Naive B cell (primary cell): ENCODE data around the gene DLG4. TPM values are rescaled to one million over a fixed set of nuclear protein-coding genes. Genes with fewer than 3 reads are reported as not detected.

ENCODE experiments used
- ATAC-seq, 2 donors: fragments of 150-1000 bp; cut with Tn5 transposase; 2 replicates each; pipeline ENCODE4 v1.10.0; 2021; ENCODE audit warnings: low read depth in 2 of 2, mild to moderate bottlenecking in 2 of 2, moderate library complexity in 2 of 2
- DNase-seq: peaks from one replicate; pipeline ENCODE4 v3.0.0; 2022
- H3K27ac Mint-ChIP-seq, 6 donors: one replicate each; pipeline ENCODE4 v1.8.0; 2020 to 2022; ENCODE audit warnings: mild to moderate bottlenecking in 6 of 6, mixed read lengths in 6 of 6, moderate library complexity in 5 of 6, inconsistent platforms in 2 of 6
- H3K27me3 Mint-ChIP-seq, 3 donors: one replicate each; pipeline ENCODE4 v1.8.0; 2021 to 2022; ENCODE audit warnings: mixed read lengths in 3 of 3, mild to moderate bottlenecking in 1 of 3
- H3K36me3 Mint-ChIP-seq, 2 donors: one replicate each; pipeline ENCODE4 v1.8.0; 2020 to 2022; ENCODE audit warnings: mixed read lengths in 2 of 2, inconsistent platforms in 1 of 2, mild to moderate bottlenecking in 1 of 2
- H3K4me1 Mint-ChIP-seq, 3 donors: one replicate each; pipeline ENCODE4 v1.8.0; 2020 to 2022; ENCODE audit warnings: mixed read lengths in 3 of 3, inconsistent platforms in 1 of 3, mild to moderate bottlenecking in 1 of 3, moderate library complexity in 1 of 3
- H3K4me3 Mint-ChIP-seq, 8 donors: one replicate each; pipeline ENCODE4 v1.8.0; 2020 to 2022; ENCODE audit warnings: mild to moderate bottlenecking in 8 of 8, mixed read lengths in 8 of 8, moderate library complexity in 8 of 8, inconsistent platforms in 2 of 8
- H3K9me3 Mint-ChIP-seq, 7 donors: one replicate each; pipeline ENCODE4 v1.8.0; 2020 to 2022; ENCODE audit warnings: mixed read lengths in 7 of 7, mild to moderate bottlenecking in 5 of 7, inconsistent platforms in 2 of 7, moderate library complexity in 1 of 7
- polyA plus RNA-seq, 6 donors: library from polyadenylated mRNA; unstranded; fragments of 300-500 nt; fragmentation: Illumina TruSeq; gene quantifications; one replicate each; pipeline ENCODE4 v1.2.3, GENCODE V29; 2021; ENCODE audit warnings: low read depth in 6 of 6

DLG4 gene
- polyA plus RNA-seq, 6 donors from 2014 or later, result 0.06 to 0.29 (median 0.22) TPM; not detected in 1

- peak overlapping the region; percentile 74 to 97 (median 92) for H3K4me3 Mint-ChIP-seq
- peaks cover 27 to 50% (median 41%) of the 10 kb centered on the region in 3 donors for H3K4me1 Mint-ChIP-seq
- ATAC-seq (no peak), DNase-seq (no peak)
- no peaks in the 10 kb centered on the region for H3K9me3 Mint-ChIP-seq
- peak overlapping the region in 4 of 6 donors; percentile 62 to 91 (median 78) for H3K27ac Mint-ChIP-seq
- no peaks in the 10 kb centered on the region for H3K36me3 Mint-ChIP-seq
- H3K27me3 Mint-ChIP-seq, result no peaks in the 10 kb centered on the region
Measured at GRCh38 chr17:7221278-7222092, 1.8 kb upstream of the DLG4 start.

- H3K4me3 Mint-ChIP-seq, result peak overlapping the region; percentile 86 to 97 (median 94)
- peaks cover 35 to 57% (median 47%) of the 10 kb centered on the region in 3 donors for H3K4me1 Mint-ChIP-seq
- no peaks in the 10 kb centered on the region for H3K27me3 Mint-ChIP-seq
- H3K36me3 Mint-ChIP-seq, result no peaks in the 10 kb centered on the region
- ATAC-seq (peak; percentile 57 to 60), DNase-seq (peak; percentile 60)
- H3K9me3 Mint-ChIP-seq, result no peaks in the 10 kb centered on the region
- H3K27ac Mint-ChIP-seq, result peak overlapping the region; percentile 69 to 92 (median 83)
Measured at GRCh38 chr17:7220593-7221277, 1.1 kb upstream of the DLG4 start.

GRCh38 chr17:7219229-7219811, 316 bp downstream of the DLG4 start:
- Mint-ChIP-seq H3K4me3 (peak overlapping the region; percentile 88 to 97 (median 94)), H3K27me3 (no peaks in the 10 kb centered on the region), H3K9me3 (no peaks in the 10 kb centered on the region), H3K36me3 (no peaks in the 10 kb centered on the region), H3K27ac (peak overlapping the region; percentile 62 to 96 (median 94)), H3K4me1 (peaks cover 44 to 68% (median 58%) of the 10 kb centered on the region in 3 donors)
- no peak for DNase-seq
- no peak for ATAC-seq

- no peak for DNase-seq
- no peaks in the 10 kb centered on the region for H3K36me3 Mint-ChIP-seq
- H3K27me3 Mint-ChIP-seq, result no peaks in the 10 kb centered on the region
- ATAC-seq, result no peak
- H3K4me3 Mint-ChIP-seq, result peak overlapping the region; percentile 14 to 97 (median 91)
- peak overlapping the region in 3 of 6 donors; percentile 52 to 91 (median 85) for H3K27ac Mint-ChIP-seq
- peaks cover 50 to 73% (median 64%) of the 10 kb centered on the region in 3 donors for H3K4me1 Mint-ChIP-seq
- no peaks in the 10 kb centered on the region for H3K9me3 Mint-ChIP-seq
Measured at GRCh38 chr17:7218758-7219157, 878 bp downstream of the DLG4 start.

GRCh38 chr17:7218166-7218565, 1.5 kb downstream of the DLG4 start:
- peak overlapping the region in 3 of 6 donors; percentile 20 to 75 (median 70) for H3K27ac Mint-ChIP-seq
- ATAC-seq (no peak), DNase-seq (no peak)
- H3K27me3 Mint-ChIP-seq, result no peaks in the 10 kb centered on the region
- no peaks in the 10 kb centered on the region for H3K9me3 Mint-ChIP-seq
- peak overlapping the region; percentile 47 to 97 (median 72) for H3K4me3 Mint-ChIP-seq
- peaks cover 55 to 79% (median 69%) of the 10 kb centered on the region in 3 donors for H3K4me1 Mint-ChIP-seq
- H3K36me3 Mint-ChIP-seq, result no peaks in the 10 kb centered on the region

GRCh38 chr17:7217113-7217987, 2.3 kb downstream of the DLG4 start:
- Mint-ChIP-seq H3K4me1 (peaks cover 55 to 79% (median 69%) of the 10 kb centered on the region in 3 donors), H3K36me3 (no peaks in the 10 kb centered on the region), H3K9me3 (no peaks in the 10 kb centered on the region), H3K27me3 (peaks cover 0 to 2% (median 0%) of the 10 kb centered on the region in 3 donors), H3K4me3 (peak overlapping the region in 7 of 8 donors; percentile 47 to 97 (median 81)), H3K27ac (peak overlapping the region in 3 of 6 donors; percentile 6 to 88 (median 70))
- DNase-seq (no peak), ATAC-seq (no peak)

- H3K4me1 Mint-ChIP-seq, result peaks cover 55 to 71% (median 69%) of the 10 kb centered on the region in 3 donors
- H3K27me3 Mint-ChIP-seq, result peaks cover 0 to 10% (median 0%) of the 10 kb centered on the region in 3 donors
- H3K36me3 Mint-ChIP-seq, result no peaks in the 10 kb centered on the region
- DNase-seq (no peak), ATAC-seq (no peak)
- no peaks in the 10 kb centered on the region for H3K9me3 Mint-ChIP-seq
- peak overlapping the region in 5 of 8 donors; percentile 8 to 81 (median 65) for H3K4me3 Mint-ChIP-seq
- H3K27ac Mint-ChIP-seq, result peak overlapping the region; percentile 13 to 98 (median 50)
Measured at GRCh38 chr17:7216242-7217112, 3.2 kb downstream of the DLG4 start.

GRCh38 chr17:7215652-7216180, 3.9 kb downstream of the DLG4 start:
- DNase-seq, result no peak

GRCh38 chr17:7215136-7215638, 4.4 kb downstream of the DLG4 start:
- peaks cover 42 to 58% (median 57%) of the 10 kb centered on the region in 3 donors for H3K4me1 Mint-ChIP-seq

More at GRCh38 chr17:7215652-7216180, 3.9 kb downstream of the DLG4 start:
- ATAC-seq, result no peak
- Mint-ChIP-seq H3K27me3 (peaks cover 0 to 10% (median 0%) of the 10 kb centered on the region in 3 donors), H3K27ac (peak overlapping the region in 5 of 6 donors; percentile 5 to 98 (median 50)), H3K36me3 (no peaks in the 10 kb centered on the region), H3K9me3 (no peaks in the 10 kb centered on the region), H3K4me1 (peaks cover 47 to 63% (median 62%) of the 10 kb centered on the region in 3 donors), H3K4me3 (peak overlapping the region in 4 of 8 donors; percentile 8 to 80 (median 54))

GRCh38 chr17:7214300-7215135, 5.1 kb downstream of the DLG4 start:
- ATAC-seq, result peak; percentile 77 to 78
- Mint-ChIP-seq H3K27ac (peak overlapping the region; percentile 98 to 99 (median 99)), H3K36me3 (no peaks in the 10 kb centered on the region), H3K27me3 (peaks cover 0 to 10% (median 6%) of the 10 kb centered on the region in 3 donors), H3K4me3 (peak overlapping the region; percentile 87 to 96 (median 90)), H3K4me1 (peaks cover 39 to 54% (median 53%) of the 10 kb centered on the region in 3 donors), H3K9me3 (no peaks in the 10 kb centered on the region)
- peak; percentile 98 for DNase-seq

More at GRCh38 chr17:7215136-7215638, 4.4 kb downstream of the DLG4 start:
- Mint-ChIP-seq H3K27me3 (peaks cover 0 to 10% (median 2%) of the 10 kb centered on the region in 3 donors), H3K9me3 (no peaks in the 10 kb centered on the region), H3K27ac (peak overlapping the region; percentile 98 to 99 (median 99)), H3K4me3 (peak overlapping the region; percentile 87 to 96 (median 90)), H3K36me3 (no peaks in the 10 kb centered on the region)
- DNase-seq (no peak), ATAC-seq (no peak)
